SK-N-SH treated with all-trans-retinoic acid at 6 μM for 48 hours (cell line): ENCODE data around the gene GSN.
A peak's percentile ranks its signal among the peaks of the same experiment; 100 is the strongest.

Experiments
- ATAC-seq: fragments of 200-7000 bp; cut with Tn5 transposase; 3 replicates; pipeline ENCODE4 v1.9.1; 2020; ENCODE audit warnings: mild to moderate bottlenecking, moderate library complexity
- ARNTL ChIP-seq: fragments of 450-650 bp; formaldehyde crosslinking; IDR thresholded peaks from 2 replicates; pipeline ENCODE4 v1.5.0; 2020; ENCODE audit warnings: low read depth, mild to moderate bottlenecking, moderate library complexity, borderline replicate concordance
- BACH2 ChIP-seq: fragments of 250-450 bp; sonication (Bioruptor Pico); IDR thresholded peaks from 2 replicates; pipeline ENCODE4 v1.9.0; 2021; ENCODE audit warnings: mild to moderate bottlenecking, borderline replicate concordance
- ESRRG ChIP-seq: fragments of 250-450 bp; sonication (Bioruptor Pico); IDR thresholded peaks from 2 replicates; pipeline ENCODE4 v1.6.1; 2021; ENCODE audit warnings: mild to moderate bottlenecking
- GLIS3 ChIP-seq: fragments of 250-450 bp; sonication (Bioruptor Pico); IDR thresholded peaks from 2 replicates; pipeline ENCODE4 v1.5.0; 2020; ENCODE audit warnings: mild to moderate bottlenecking, moderate library complexity
- OSR1 ChIP-seq: fragments of 250-450 bp; sonication (Bioruptor Pico); IDR thresholded peaks from 2 replicates; pipeline ENCODE4 v1.8.0; 2022; ENCODE audit warnings: moderate library complexity, mild to moderate bottlenecking, inconsistent platforms
- PATZ1 ChIP-seq: fragments of 250-450 bp; sonication (Bioruptor Pico); IDR thresholded peaks from 2 replicates; pipeline ENCODE4 v1.8.0; 2020; ENCODE audit warnings: mild to moderate bottlenecking, moderate library complexity, borderline replicate concordance
- POU6F1 ChIP-seq: fragments of 250-450 bp; sonication (Bioruptor Pico); IDR thresholded peaks from 2 replicates; pipeline ENCODE4 v1.8.0; 2021; ENCODE audit warnings: low read depth, mild to moderate bottlenecking, moderate library complexity, borderline replicate concordance
- PPARA ChIP-seq: fragments of 250-450 bp; sonication (Bioruptor Pico); IDR thresholded peaks from 2 replicates; pipeline ENCODE4 v1.5.0; 2020; ENCODE audit warnings: mild to moderate bottlenecking, borderline replicate concordance
- RARB ChIP-seq: fragments of 250-450 bp; sonication (Bioruptor Pico); IDR thresholded peaks from 2 replicates; pipeline ENCODE4 v1.8.0; 2021; ENCODE audit warnings: mild to moderate bottlenecking, moderate library complexity
- TOX ChIP-seq: fragments of 250-450 bp; sonication (Bioruptor Pico); IDR thresholded peaks from 2 replicates; pipeline ENCODE4 v1.8.0; 2021; ENCODE audit warnings: mild to moderate bottlenecking, moderate library complexity, borderline replicate concordance
- ZC3H10 ChIP-seq: fragments of 250-450 bp; sonication (Bioruptor Pico); IDR thresholded peaks from 2 replicates; pipeline ENCODE4 v1.5.1; 2021; ENCODE audit warnings: mild to moderate bottlenecking, moderate library complexity
- ZFP3 ChIP-seq: fragments of 250-450 bp; sonication (Bioruptor Pico); IDR thresholded peaks from 2 replicates; pipeline ENCODE4 v1.5.0; 2020; ENCODE audit warnings: mild to moderate bottlenecking, moderate library complexity
- ZFP30 ChIP-seq: fragments of 450-650 bp; formaldehyde crosslinking; IDR thresholded peaks from 2 replicates; pipeline ENCODE4 v1.5.0; 2022; ENCODE audit warnings: mild to moderate bottlenecking, moderate library complexity
- ZNF565 ChIP-seq: fragments of 450-650 bp; formaldehyde crosslinking; conservative IDR thresholded peaks from 2 replicates; pipeline ENCODE4 v1.5.0; 2020; ENCODE audit warnings: low read depth, mild to moderate bottlenecking, moderate library complexity
- ZNF70 ChIP-seq: fragments of 450-650 bp; formaldehyde crosslinking; IDR thresholded peaks from 2 replicates; pipeline ENCODE4 v1.5.0; 2020; ENCODE audit warnings: mild to moderate bottlenecking, moderate library complexity
- ZNF8 ChIP-seq: fragments of 450-650 bp; formaldehyde crosslinking; IDR thresholded peaks from 2 replicates; pipeline ENCODE4 v1.5.0; 2020; ENCODE audit warnings: mild to moderate bottlenecking, moderate library complexity
- TF ChIP-seq, protein P1 (sequence below): fragments of 250-450 bp; sonication (Bioruptor Pico); IDR thresholded peaks from 2 replicates; pipeline ENCODE4 v1.5.0; 2020; ENCODE audit warnings: mild to moderate bottlenecking, moderate library complexity
- TF ChIP-seq, protein P2 (sequence below): fragments of 250-450 bp; sonication (Bioruptor Pico); IDR thresholded peaks from 2 replicates; pipeline ENCODE4 v1.5.1; 2020; ENCODE audit warnings: low read depth, mild to moderate bottlenecking, moderate library complexity

Gene GSN

GRCh38 chr9:121357011-121357410 lies 89.0 kb downstream of the GSN start (continued):
- TF ChIP-seq POU6F1 (CRISPR knock-in tag), result no peak
- no peak for TF ChIP-seq TOX (CRISPR knock-in tag)

- no peak for ATAC-seq
- TF ChIP-seq OSR1 (CRISPR knock-in tag), result no peak
- no peak for TF ChIP-seq ZNF8 (CRISPR knock-in tag)
- TF ChIP-seq ARNTL (CRISPR knock-in tag), result no peak
- TF ChIP-seq ZFP30 (CRISPR knock-in tag), result no peak
- TF ChIP-seq ZC3H10, result no peak
- no peak for TF ChIP-seq ESRRG (CRISPR knock-in tag)
Observed at GRCh38 chr9:121358751-121359150, 90.8 kb downstream of the GSN start.

DNA sequence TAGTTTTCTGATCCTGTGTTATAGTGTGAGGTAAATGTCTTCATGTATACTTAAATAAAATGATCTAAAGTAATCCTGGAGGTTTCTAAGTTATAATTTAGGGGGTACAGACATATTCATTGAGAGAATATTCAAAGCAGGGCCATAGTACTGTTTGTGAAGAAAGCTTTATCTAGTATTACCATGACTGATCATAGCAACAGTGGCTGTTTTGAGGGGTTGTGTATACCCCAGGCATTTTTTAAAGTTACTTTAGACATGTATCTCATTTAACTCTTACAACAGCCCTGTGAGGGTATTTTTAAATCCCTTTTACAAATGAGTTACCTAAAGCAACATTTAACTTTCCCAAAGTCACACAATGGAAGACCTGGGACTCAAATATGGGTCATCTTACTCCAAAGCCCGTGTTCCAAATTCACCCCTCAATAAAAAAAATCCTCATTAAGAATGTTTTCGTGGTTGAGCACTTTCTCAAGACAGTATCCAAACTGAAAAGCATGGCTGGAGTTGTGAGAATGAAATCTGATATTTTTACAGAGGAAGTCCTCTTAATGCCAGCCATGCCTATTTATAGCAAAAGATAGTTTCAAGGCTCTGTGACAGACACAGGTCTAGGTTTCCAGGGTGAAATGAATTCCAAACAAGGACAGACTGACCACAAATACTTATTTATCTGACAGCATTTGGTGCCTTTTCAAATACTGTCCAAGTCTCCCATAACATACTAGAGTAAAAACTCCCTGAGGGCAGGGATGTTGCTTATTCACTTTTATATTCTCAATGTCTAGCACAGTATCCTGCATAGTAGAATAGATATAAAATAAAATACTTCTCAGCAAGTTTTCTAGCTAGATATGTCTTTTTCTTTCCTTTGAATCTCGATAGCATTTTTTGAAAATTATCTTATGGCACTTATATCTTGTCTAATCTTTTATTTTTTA lies 91.7 kb downstream of the GSN start:
- TF ChIP-seq GLIS3 (CRISPR knock-in tag) (no peak), ZFP3 (no peak), ZNF8 (CRISPR knock-in tag) (no peak), ZNF70 (no peak), RARB (CRISPR knock-in tag) (no peak), ESRRG (CRISPR knock-in tag) (no peak), PPARA (CRISPR knock-in tag) (no peak), PATZ1 (CRISPR knock-in tag) (no peak), ZNF565 (CRISPR knock-in tag) (no peak), ZFP30 (CRISPR knock-in tag) (no peak), BACH2 (no peak)
- TF ChIP-seq, protein P1, sequence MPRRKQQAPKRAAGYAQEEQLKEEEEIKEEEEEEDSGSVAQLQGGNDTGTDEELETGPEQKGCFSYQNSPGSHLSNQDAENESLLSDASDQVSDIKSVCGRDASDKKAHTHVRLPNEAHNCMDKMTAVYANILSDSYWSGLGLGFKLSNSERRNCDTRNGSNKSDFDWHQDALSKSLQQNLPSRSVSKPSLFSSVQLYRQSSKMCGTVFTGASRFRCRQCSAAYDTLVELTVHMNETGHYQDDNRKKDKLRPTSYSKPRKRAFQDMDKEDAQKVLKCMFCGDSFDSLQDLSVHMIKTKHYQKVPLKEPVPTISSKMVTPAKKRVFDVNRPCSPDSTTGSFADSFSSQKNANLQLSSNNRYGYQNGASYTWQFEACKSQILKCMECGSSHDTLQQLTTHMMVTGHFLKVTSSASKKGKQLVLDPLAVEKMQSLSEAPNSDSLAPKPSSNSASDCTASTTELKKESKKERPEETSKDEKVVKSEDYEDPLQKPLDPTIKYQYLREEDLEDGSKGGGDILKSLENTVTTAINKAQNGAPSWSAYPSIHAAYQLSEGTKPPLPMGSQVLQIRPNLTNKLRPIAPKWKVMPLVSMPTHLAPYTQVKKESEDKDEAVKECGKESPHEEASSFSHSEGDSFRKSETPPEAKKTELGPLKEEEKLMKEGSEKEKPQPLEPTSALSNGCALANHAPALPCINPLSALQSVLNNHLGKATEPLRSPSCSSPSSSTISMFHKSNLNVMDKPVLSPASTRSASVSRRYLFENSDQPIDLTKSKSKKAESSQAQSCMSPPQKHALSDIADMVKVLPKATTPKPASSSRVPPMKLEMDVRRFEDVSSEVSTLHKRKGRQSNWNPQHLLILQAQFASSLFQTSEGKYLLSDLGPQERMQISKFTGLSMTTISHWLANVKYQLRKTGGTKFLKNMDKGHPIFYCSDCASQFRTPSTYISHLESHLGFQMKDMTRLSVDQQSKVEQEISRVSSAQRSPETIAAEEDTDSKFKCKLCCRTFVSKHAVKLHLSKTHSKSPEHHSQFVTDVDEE (CRISPR knock-in tag), result no peak
- ATAC-seq, result peak; percentile 12; the same call in 1 of the 3 replicates

GRCh38 chr9:121360601-121361374 lies 92.8 kb downstream of the GSN start:
- TF ChIP-seq, protein P2, sequence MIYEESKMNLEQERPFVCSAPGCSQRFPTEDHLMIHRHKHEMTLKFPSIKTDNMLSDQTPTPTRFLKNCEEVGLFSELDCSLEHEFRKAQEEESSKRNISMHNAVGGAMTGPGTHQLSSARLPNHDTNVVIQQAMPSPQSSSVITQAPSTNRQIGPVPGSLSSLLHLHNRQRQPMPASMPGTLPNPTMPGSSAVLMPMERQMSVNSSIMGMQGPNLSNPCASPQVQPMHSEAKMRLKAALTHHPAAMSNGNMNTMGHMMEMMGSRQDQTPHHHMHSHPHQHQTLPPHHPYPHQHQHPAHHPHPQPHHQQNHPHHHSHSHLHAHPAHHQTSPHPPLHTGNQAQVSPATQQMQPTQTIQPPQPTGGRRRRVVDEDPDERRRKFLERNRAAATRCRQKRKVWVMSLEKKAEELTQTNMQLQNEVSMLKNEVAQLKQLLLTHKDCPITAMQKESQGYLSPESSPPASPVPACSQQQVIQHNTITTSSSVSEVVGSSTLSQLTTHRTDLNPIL, result no peak
- TF ChIP-seq POU6F1 (CRISPR knock-in tag), result no peak
- ATAC-seq, result peak; percentile 65
